Hematopoietic multipotent progenitor cell treated with erythropoietin and hydrocortisone succinate and interleukin-3 and kit ligand, for 4 days (in vitro differentiated cells): ENCODE measurements around the gene EID1.
A peak's percentile ranks its signal among the peaks of the same experiment; 100 is the strongest.

Experiments used
- DNase-seq: peaks from one replicate; pipeline ENCODE4 v3.0.0-alpha.2; 2015

Gene EID1

GRCh38 chr15:48914717-48915116 is 36.8 kb downstream of the EID1 start:
- peak; percentile 56 for DNase-seq

GRCh38 chr15:48915861-48916260 is 37.9 kb downstream of the EID1 start:
- DNase-seq = no peak

GRCh38 chr15:48916721-48917120 is 38.8 kb downstream of the EID1 start:
- DNase-seq = no peak

DNA sequence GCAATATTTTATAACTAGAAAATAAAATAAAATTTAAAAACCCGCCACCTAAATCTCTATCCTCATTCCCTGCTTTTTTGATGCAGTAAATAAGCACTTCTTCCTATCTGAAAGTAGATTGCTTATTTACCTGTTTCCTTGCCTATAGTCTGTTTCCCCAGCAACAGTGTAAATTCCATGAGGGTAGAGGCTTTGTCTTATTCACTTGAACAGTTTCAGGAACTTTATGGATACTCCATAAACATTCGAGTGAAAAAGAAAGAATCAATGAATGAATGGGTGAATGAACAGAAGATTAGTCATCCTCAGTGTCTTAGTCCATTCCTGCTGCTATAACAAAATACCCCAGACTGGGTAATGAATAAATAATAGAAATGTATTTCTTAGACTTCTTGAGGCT is 44.1 kb downstream of the EID1 start:
- DNase-seq = no peak

GRCh38 chr15:48924528-48925393 is 46.8 kb downstream of the EID1 start:
- DNase-seq = peak; percentile 57

GRCh38 chr15:48925714-48926223 is 47.8 kb downstream of the EID1 start:
- DNase-seq = peak; percentile 13

DNA sequence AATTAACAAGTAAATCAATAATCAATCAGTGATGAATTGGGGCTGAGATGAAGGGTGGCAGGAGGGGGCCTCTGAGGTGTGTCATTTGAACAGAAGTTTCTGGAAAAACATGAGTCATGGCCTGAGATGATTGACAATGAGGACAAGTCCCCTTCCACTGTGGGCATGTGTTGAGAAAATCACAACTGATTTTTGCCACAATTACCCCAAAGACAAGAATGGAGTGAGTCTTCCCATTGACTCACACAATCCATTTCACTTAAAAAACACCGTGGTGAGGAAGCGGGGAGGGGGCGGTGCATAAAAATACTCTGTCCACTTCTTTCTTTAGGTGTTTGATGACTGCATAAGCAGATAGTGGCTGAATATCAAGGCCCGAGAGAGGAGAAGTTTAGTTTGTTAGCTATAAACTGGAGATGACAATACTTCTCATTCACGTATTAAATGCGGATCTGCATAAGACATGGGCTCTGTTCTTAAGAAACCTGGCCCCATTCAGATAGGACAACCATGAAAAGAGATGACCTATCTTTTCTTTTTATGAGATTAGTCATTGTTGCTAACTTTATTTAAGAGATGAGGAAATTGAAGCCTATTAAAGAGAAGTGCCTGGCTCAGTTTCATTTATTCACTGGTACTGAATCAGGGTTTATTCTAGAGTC is 51.1 kb downstream of the EID1 start:
- DNase-seq = peak; percentile 37

DNA sequence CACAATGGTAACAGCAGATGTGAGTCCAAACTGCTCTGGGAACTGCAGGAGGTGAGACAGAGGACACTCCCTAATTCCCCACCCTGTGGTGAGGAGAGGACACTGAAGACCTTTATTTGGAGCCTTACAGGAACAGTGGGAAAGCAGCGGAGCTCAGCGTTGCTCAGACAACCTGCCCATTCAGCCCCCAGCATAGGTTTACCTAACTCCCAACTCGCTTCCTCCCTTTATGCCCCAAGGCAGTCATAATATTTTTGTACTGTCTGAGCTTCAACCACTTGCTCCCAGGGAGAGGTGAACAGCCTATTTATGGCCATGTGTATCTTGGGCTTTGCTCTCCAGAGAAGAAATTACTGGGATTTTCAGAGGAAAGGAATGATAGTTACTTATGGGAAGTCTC is 51.7 kb downstream of the EID1 start:
- DNase-seq = no peak
